Activated CD8-positive, alpha-beta T cell treated with anti-CD3 and anti-CD28 coated beads for 36 hours (primary cell): ENCODE results near the gene RHOH. TPM values are rescaled to one million over a fixed set of nuclear protein-coding genes. Genes with fewer than 3 reads are reported as not detected.
"Not testable (repeated sequence)": the region's sequence is repeated elsewhere in the genome, so short reads cannot be mapped to it uniquely, and the experiment has no call there.

Source experiments
- ATAC-seq: fragments of 200-7000 bp; cut with Tn5 transposase; one replicate; pipeline ENCODE4 v1.10.0; 2021; ENCODE audit warnings: mild to moderate bottlenecking, moderate library complexity
- CTCF ChIA-PET: fragments of 350-600 bp; sonication (Branson Sonifier 250); formaldehyde crosslinking; loops from one replicate; lab custom pipeline; 2021; ENCODE audit warnings: antibody characterized with exemption; lab: Charles Lee
- POLR2A ChIA-PET: fragments of 350-600 bp; sonication (Branson Sonifier 250); formaldehyde crosslinking; loops from one replicate; lab custom pipeline; 2021; ENCODE audit warnings: antibody characterized with exemption; lab: Charles Lee
- DNase-seq: peaks from one replicate; pipeline ENCODE4 v3.0.0-alpha.2; 2020
- H3K27ac Mint-ChIP-seq: one replicate; pipeline ENCODE4 v1.8.0; 2021; ENCODE audit warnings: mild to moderate bottlenecking, mixed read lengths
- H3K27me3 Mint-ChIP-seq: one replicate; pipeline ENCODE4 v1.8.0; 2021; ENCODE audit warnings: mixed read lengths
- H3K36me3 Mint-ChIP-seq: one replicate; pipeline ENCODE4 v1.8.0; 2021; ENCODE audit warnings: low read depth, mixed read lengths
- H3K4me1 Mint-ChIP-seq: one replicate; pipeline ENCODE4 v1.8.0; 2021; ENCODE audit warnings: low read depth, mixed read lengths
- H3K4me3 Mint-ChIP-seq: one replicate; pipeline ENCODE4 v1.8.0; 2021; ENCODE audit warnings: mild to moderate bottlenecking, moderate library complexity, mixed read lengths
- H3K9me3 Mint-ChIP-seq: one replicate; pipeline ENCODE4 v1.8.0; 2021; ENCODE audit warnings: mixed read lengths
- intact Hi-C: fragments of 100-400 bp; cut with micrococcal nuclease; formaldehyde crosslinking; loops from one replicate; pipeline ENCODE4 v1.10.0; 2022
- total RNA-seq, 2 experiments: library from RNA; stranded (reverse); gene quantifications; one replicate each; pipeline ENCODE4 v1.2.3, GENCODE V29; 2021
- TF ChIP-seq, protein P1 (sequence below): fragments of 200-600 bp; IDR thresholded peaks from one replicate; pipeline ENCODE4 v1.8.0; 2022; ENCODE audit warnings: antibody characterized with exemption, mild to moderate bottlenecking

RHOH gene
- total RNA-seq, 2 experiments from 2014 or later = 121 to 126 TPM

DNA sequence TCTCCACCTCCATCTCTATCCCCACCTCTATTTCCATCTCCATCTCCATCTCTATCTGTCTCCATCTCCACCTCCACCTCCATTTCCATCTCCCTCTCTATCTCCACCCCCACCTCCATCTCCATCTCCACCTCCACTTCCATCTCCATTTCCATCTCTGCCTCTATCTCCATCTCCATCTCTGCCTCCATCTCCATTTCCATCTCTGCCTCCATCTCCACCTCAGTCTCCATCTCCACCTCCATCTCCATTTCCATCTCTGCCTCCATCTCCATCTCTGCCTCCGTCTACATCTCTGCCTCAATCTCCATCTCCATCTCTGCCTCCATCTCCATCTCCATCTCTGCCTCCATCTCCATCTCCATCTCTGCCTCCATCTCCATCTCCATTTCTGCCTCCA lies 97.5 kb downstream of the RHOH start:
- DNase-seq (no peak), ATAC-seq (no peak)
- Mint-ChIP-seq H3K27ac (no peak overlapping the region), H3K9me3 (peaks cover 2% of the 10 kb centered on the region), H3K27me3 (no peaks in the 10 kb centered on the region), H3K4me3 (no peak overlapping the region), H3K4me1 (peaks cover 58% of the 10 kb centered on the region), H3K36me3 (peaks cover 5% of the 10 kb centered on the region)
- POLR2A ChIA-PET = no interaction called here
- CTCF ChIA-PET = interaction anchor here (2.0 kb wide), 1 partner anchor 31 kb away, joined by 4 read pairs; no protein-coding TSS in a partner anchor
- TF ChIP-seq, protein P1, sequence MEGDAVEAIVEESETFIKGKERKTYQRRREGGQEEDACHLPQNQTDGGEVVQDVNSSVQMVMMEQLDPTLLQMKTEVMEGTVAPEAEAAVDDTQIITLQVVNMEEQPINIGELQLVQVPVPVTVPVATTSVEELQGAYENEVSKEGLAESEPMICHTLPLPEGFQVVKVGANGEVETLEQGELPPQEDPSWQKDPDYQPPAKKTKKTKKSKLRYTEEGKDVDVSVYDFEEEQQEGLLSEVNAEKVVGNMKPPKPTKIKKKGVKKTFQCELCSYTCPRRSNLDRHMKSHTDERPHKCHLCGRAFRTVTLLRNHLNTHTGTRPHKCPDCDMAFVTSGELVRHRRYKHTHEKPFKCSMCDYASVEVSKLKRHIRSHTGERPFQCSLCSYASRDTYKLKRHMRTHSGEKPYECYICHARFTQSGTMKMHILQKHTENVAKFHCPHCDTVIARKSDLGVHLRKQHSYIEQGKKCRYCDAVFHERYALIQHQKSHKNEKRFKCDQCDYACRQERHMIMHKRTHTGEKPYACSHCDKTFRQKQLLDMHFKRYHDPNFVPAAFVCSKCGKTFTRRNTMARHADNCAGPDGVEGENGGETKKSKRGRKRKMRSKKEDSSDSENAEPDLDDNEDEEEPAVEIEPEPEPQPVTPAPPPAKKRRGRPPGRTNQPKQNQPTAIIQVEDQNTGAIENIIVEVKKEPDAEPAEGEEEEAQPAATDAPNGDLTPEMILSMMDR = no peak
- intact Hi-C loops = no loop called here

DNA sequence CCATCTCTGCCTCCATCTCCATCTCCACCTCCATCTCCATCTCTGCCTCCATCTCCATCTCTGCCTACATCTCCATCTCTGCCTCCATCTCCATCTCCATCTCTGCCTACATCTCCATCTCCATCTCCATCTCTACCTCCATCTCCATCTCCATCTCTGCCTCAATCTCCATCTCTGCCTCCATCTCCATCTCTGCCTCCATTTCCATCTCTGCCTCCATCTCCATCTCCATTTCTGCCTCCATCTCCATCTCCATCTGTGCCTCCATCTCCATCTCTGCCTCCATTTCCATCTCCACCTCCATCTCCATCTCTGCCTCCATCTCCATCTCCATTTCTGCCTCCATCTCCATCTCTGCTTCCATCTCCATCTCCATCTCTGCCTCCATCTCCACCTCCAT lies 98.2 kb downstream of the RHOH start:
- DNase-seq, POLR2A ChIA-PET, H3K9me3 Mint-ChIP-seq, CTCF ChIA-PET, intact Hi-C loops, H3K36me3 Mint-ChIP-seq, H3K27me3 Mint-ChIP-seq, ATAC-seq, H3K4me3 Mint-ChIP-seq, H3K27ac Mint-ChIP-seq: not testable (repeated sequence)
- peaks cover 57% of the 10 kb centered on the region for H3K4me1 Mint-ChIP-seq

DNA sequence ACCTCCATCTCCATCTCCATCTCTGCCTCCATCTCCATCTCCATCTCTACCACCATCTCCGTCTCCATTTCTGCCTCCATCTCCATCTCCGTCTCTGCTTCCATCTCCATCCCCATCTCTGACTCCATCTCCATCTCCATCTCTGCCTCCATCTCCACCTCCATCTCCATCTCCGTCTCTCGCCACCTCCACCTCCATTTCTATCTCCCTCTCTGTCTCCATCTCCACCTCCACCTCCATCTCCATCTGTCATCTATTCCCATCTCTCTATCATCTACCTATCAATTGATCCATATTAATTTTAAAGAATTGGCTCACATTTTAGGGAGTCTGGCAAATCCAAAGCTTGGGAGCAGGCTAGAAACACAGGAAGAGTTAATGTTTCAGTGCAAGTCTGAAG lies 98.7 kb downstream of the RHOH start:
- intact Hi-C loops = no loop called here
- Mint-ChIP-seq H3K4me1 (peaks cover 57% of the 10 kb centered on the region), H3K9me3 (peaks cover 2% of the 10 kb centered on the region), H3K27me3 (no peaks in the 10 kb centered on the region), H3K36me3 (peaks cover 5% of the 10 kb centered on the region), H3K27ac (no peak overlapping the region), H3K4me3 (no peak overlapping the region)
- no peak for ATAC-seq
- TF ChIP-seq, protein P1 = no peak
- no peak for DNase-seq
- POLR2A ChIA-PET = interaction anchor here (1.4 kb wide), 1 partner anchor 11 kb away, joined by 3 read pairs; no protein-coding TSS in a partner anchor
- CTCF ChIA-PET = no interaction called here

Other genes with a start within 250 kb of the RHOH start
- gene PDS5A, start 219.1 kb upstream of the RHOH start, total RNA-seq = 100 to 1,000 TPM; 105 to 106 TPM
- 10 to 100 TPM; 17.4 to 17.5 TPM for gene N4BP2, start 140.2 kb upstream of the RHOH start, total RNA-seq
- under 1 TPM; 0.11 to 0.38 TPM for gene CHRNA9, start 138.3 kb downstream of the RHOH start, total RNA-seq